Motor neuron (in vitro differentiated cells): Measurements from ENCODE around the gene RAB19. TPM values are rescaled to one million over a fixed set of nuclear protein-coding genes. Genes with fewer than 3 reads are reported as not detected.
"Not testable (repeated sequence)": the region's sequence is repeated elsewhere in the genome, so short reads cannot be mapped to it uniquely, and the experiment has no call there.

Source experiments
- ATAC-seq, 8 experiments: fragments of 200-7000 bp; cut with Tn5 transposase; replicated peaks in 6 of 8; 2 replicates each; pipeline ENCODE4 v1.8.0; 2021; ENCODE audit warnings: mild to moderate bottlenecking in 8 of 8, moderate library complexity in 8 of 8
- H3K27ac ChIP-seq, 2 donors: fragments of 250-450 bp; sonication (Bioruptor Pico); 2 replicates each; pipeline ENCODE4 v1.9.0; 2021; ENCODE audit warnings: antibody characterized with exemption in 2 of 2, mild to moderate bottlenecking in 2 of 2, moderate library complexity in 1 of 2
- H3K4me1 ChIP-seq, 2 donors: fragments of 250-450 bp; sonication (Bioruptor Pico); replicated peaks in 1 of 2; 2 replicates each; pipeline ENCODE4 v1.6.1; 2021; ENCODE audit warnings: antibody characterized with exemption in 2 of 2, mild to moderate bottlenecking in 2 of 2, moderate library complexity in 1 of 2
- H3K4me3 ChIP-seq, 5 donors: fragments of 250-450 bp; sonication (Bioruptor Pico); 2 replicates each; pipeline ENCODE4 v1.9.0; 2021; ENCODE audit warnings: antibody characterized with exemption in 5 of 5, mild to moderate bottlenecking in 5 of 5, moderate library complexity in 4 of 5
- WGBS, 10 experiments: fragments of 450-650 bp; shearing (Covaris generic); methylation state at CpG; one replicate each; pipeline ENCODE4 v1.0.0; 2022; 5-methylcytosine and 5-hydroxymethylcytosine counted together
- in situ Hi-C, 9 experiments: fragments of 400-800 bp; cut with MboI; loops; one replicate each; pipeline ENCODE4 v1.15.0; 2021; ENCODE audit warnings: low sequenced_read_pairs in 9 of 9, low pct_unique_long_range_greater_than_20kb in 2 of 9; ENCODE audit not compliant: unreplicated experiment in 9 of 9
- total RNA-seq, 8 experiments: library from RNA; unstranded; fragments of 300-600 nt; gene quantifications; 2 replicates each; pipeline versions ENCODE4 v1.2.3 to v1.2.4, GENCODE V29; 2022

RAB19 gene
- total RNA-seq, 8 experiments from 2014 or later = not detected

GRCh38 chr7:140448781-140449480, 45.1 kb downstream of the RAB19 start:
- Histone ChIP-seq H3K27ac (no peak overlapping the region), H3K4me1 (no peaks in the 10 kb centered on the region), H3K4me3 (no peak overlapping the region)
- ATAC-seq = no peak
- 0 to 87% (median 44%) methylated on average over 1 to 3 of the region's 4 CpGs; no CpG with 5 or more reads in 3 of the 10 experiments for WGBS, 10 experiments
- in situ Hi-C loops = no loop called here

GRCh38 chr7:140451716-140452115, 47.9 kb downstream of the RAB19 start:
- 14 to 57% (median 40%) methylated on average over 1 of the region's 1 CpG; no CpG with 5 or more reads in 6 of the 10 experiments for WGBS, 10 experiments
- in situ Hi-C loops = no loop called here
- H3K4me3 ChIP-seq = no peak overlapping the region
- H3K27ac ChIP-seq = no peak overlapping the region
- peak in 3 of 8 experiments; percentile 11 to 50 (median 21) for ATAC-seq
- no peaks in the 10 kb centered on the region for H3K4me1 ChIP-seq

- Histone ChIP-seq H3K4me3 (no peak overlapping the region), H3K27ac (no peak overlapping the region), H3K4me1 (no peaks in the 10 kb centered on the region)
- ATAC-seq = no peak
- WGBS, 10 experiments = 87 to 100% (median 98%) methylated on average over 1 to 3 of the region's 4 CpGs; no CpG with 5 or more reads in 2 of the 10 experiments
- in situ Hi-C loops = no loop called here
Measured at GRCh38 chr7:140453273-140453672, 49.4 kb downstream of the RAB19 start.

- H3K4me3 ChIP-seq, ATAC-seq, H3K27ac ChIP-seq, in situ Hi-C loops, H3K4me1 ChIP-seq: not testable (repeated sequence)
- 61 to 100% (median 95%) methylated on average over 1 to 6 of the region's 9 CpGs for WGBS, 10 experiments
Measured at GRCh38 chr7:140453785-140454656, 50.2 kb downstream of the RAB19 start.

- Histone ChIP-seq H3K4me1 (peaks cover 2 to 8% of the 10 kb centered on the region in 2 donors), H3K27ac (no peak overlapping the region), H3K4me3 (no peak overlapping the region)
- 50 to 100% (median 86%) methylated on average over 1 to 7 of the region's 8 CpGs for WGBS, 10 experiments
- ATAC-seq = no peak
- in situ Hi-C loops = no loop called here
Measured at GRCh38 chr7:140454657-140455015, 50.8 kb downstream of the RAB19 start.

GRCh38 chr7:140455743-140456142, 51.9 kb downstream of the RAB19 start:
- Histone ChIP-seq H3K4me3 (no peak overlapping the region), H3K4me1 (peaks cover 2 to 11% of the 10 kb centered on the region in 2 donors), H3K27ac (no peak overlapping the region)
- in situ Hi-C loops = no loop called here
- ATAC-seq = peak in 6 of 8 experiments; percentile 52 to 80 (median 68)
- WGBS, 10 experiments = 0 to 70% (median 28%) methylated on average over 1 to 4 of the region's 4 CpGs

GRCh38 chr7:140456551-140457051, 52.7 kb downstream of the RAB19 start:
- in situ Hi-C loops = no loop called here
- Histone ChIP-seq H3K4me1 (peaks cover 2 to 11% of the 10 kb centered on the region in 2 donors), H3K4me3 (no peak overlapping the region), H3K27ac (no peak overlapping the region)
- peak in 3 of 8 experiments; percentile 47 to 61 (median 61) for ATAC-seq
- 37 to 100% (median 75%) methylated on average over 1 to 7 of the region's 9 CpGs; no CpG with 5 or more reads in 1 of the 10 experiments for WGBS, 10 experiments

- peaks cover 2 to 11% of the 10 kb centered on the region in 2 donors for H3K4me1 ChIP-seq
- H3K4me3 ChIP-seq = no peak overlapping the region
- ATAC-seq = no peak
- WGBS, 10 experiments = 40 to 100% (median 60%) methylated on average over 2 to 3 of the region's 3 CpGs
- in situ Hi-C loops = no loop called here
- H3K27ac ChIP-seq = no peak overlapping the region
Measured at GRCh38 chr7:140458201-140458600, 54.3 kb downstream of the RAB19 start.

GRCh38 chr7:140458916-140459315, 55.1 kb downstream of the RAB19 start:
- no peak overlapping the region for H3K4me3 ChIP-seq
- peak in 2 of 8 experiments; percentile 21 to 53 for ATAC-seq
- no peak overlapping the region for H3K27ac ChIP-seq
- 21 to 100% (median 62%) methylated on average over 1 to 8 of the region's 8 CpGs for WGBS, 10 experiments
- H3K4me1 ChIP-seq = peaks cover 2 to 11% of the 10 kb centered on the region in 2 donors
- in situ Hi-C loops = no loop called here

- H3K4me3 ChIP-seq = no peak overlapping the region
- ATAC-seq = no peak
- peaks cover 2 to 11% of the 10 kb centered on the region in 2 donors for H3K4me1 ChIP-seq
- no peak overlapping the region for H3K27ac ChIP-seq
- 60 to 100% (median 90%) methylated on average over 1 to 2 of the region's 2 CpGs; no CpG with 5 or more reads in 3 of the 10 experiments for WGBS, 10 experiments
- in situ Hi-C loops = no loop called here
Measured at GRCh38 chr7:140463111-140463510, 59.3 kb downstream of the RAB19 start.

- in situ Hi-C loops = no loop called here
- 25 to 71% (median 44%) methylated on average over 1 to 2 of the region's 2 CpGs; no CpG with 5 or more reads in 3 of the 10 experiments for WGBS, 10 experiments
- peak overlapping the region in 1 of 5 donors; percentile 6 for H3K4me3 ChIP-seq
- H3K27ac ChIP-seq = no peak overlapping the region
- peaks cover 6 to 17% of the 10 kb centered on the region in 2 donors for H3K4me1 ChIP-seq
- no peak for ATAC-seq
Measured at GRCh38 chr7:140475747-140476333, 72.0 kb downstream of the RAB19 start.

GRCh38 chr7:140476698-140477261, 72.9 kb downstream of the RAB19 start:
- Histone ChIP-seq H3K4me1 (peaks cover 6 to 17% of the 10 kb centered on the region in 2 donors), H3K27ac (no peak overlapping the region), H3K4me3 (no peak overlapping the region)
- WGBS, 10 experiments = 51 to 100% (median 85%) methylated on average over 1 to 11 of the region's 11 CpGs; no CpG with 5 or more reads in 2 of the 10 experiments
- in situ Hi-C loops = no loop called here
- ATAC-seq = no peak
